ENCODE results near the gene VIL1. TPM values are rescaled to one million over a fixed set of nuclear protein-coding genes. Genes with fewer than 3 reads are reported as not detected.
A peak's percentile ranks its signal among the peaks of the same experiment; 100 is the strongest.

The VIL1 gene
- polyA plus RNA-seq, 3 donors: not detected

- Histone ChIP-seq H2AFZ (ENCODE audit: insufficient read depth, low read depth, low read length, poor library complexity, severe bottlenecking) (no peak overlapping the region), H4K20me1 (ENCODE audit: insufficient read depth, low read length) (peaks cover 51% of the 10 kb centered on the region), H3K27me3 (ENCODE audit: control insufficient read depth in 2 of 2, insufficient read depth in 2 of 2, low read length in 2 of 2) (no peaks in the 10 kb centered on the region), H3K9ac (ENCODE audit: insufficient read depth, low read length, poor library complexity, severe bottlenecking) (peak overlapping the region; percentile 33), H3K79me2 (ENCODE audit: insufficient read depth, low read length) (peaks cover 50% of the 10 kb centered on the region), H3K36me3 (replicated peaks in 1 of 2; ENCODE audit: control insufficient read depth in 1 of 2, insufficient read depth in 2 of 2, low read length in 2 of 2) (peaks cover 38 to 41% of the 10 kb centered on the region in 2 donors), H3K4me1 (ENCODE audit: control insufficient read depth in 1 of 2, insufficient read depth in 2 of 2, low read length in 2 of 2) (peaks cover 73% of the 10 kb centered on the region in 2 donors), H3K9me3 (replicated peaks in 1 of 2; ENCODE audit: control insufficient read depth in 1 of 2, insufficient read depth in 1 of 2, low read length in 2 of 2) (no peaks in the 10 kb centered on the region), H3K27ac (ENCODE audit: low read depth in 1 of 2, low read length in 2 of 2) (peak overlapping the region; percentile 72 to 76), H3K4me2 (replicated peaks; ENCODE audit: extremely low read depth, low read length, poor library complexity, severe bottlenecking) (peak overlapping the region; percentile 81), H3K4me3 (replicated peaks in 1 of 3; ENCODE audit: low read depth in 2 of 3, low read length in 3 of 3) (peak overlapping the region in 2 of 3 experiments; percentile 25 to 72)
- 0% methylated on average over 8 of the region's 15 CpGs for WGBS (ENCODE audit: insufficient coverage)
- H3K27ac Mint-ChIP-seq: peak overlapping the region; percentile 83 to 94 (median 91)
- no peak for TF ChIP-seq CTCF (IDR thresholded peaks at IDR 0.05)
- peaks cover 0 to 4% (median 0%) of the 10 kb centered on the region in 7 donors for H3K9me3 Mint-ChIP-seq
- peak overlapping the region; percentile 61 to 80 for H3K4me3 Mint-ChIP-seq
- peak in 1 of 3 donors; percentile 28 for DNase-seq
- H3K27me3 Mint-ChIP-seq (ENCODE audit: low read depth in 3 of 3): no peaks in the 10 kb centered on the region
- H3K4me1 Mint-ChIP-seq: peaks cover 69% of the 10 kb centered on the region
- H3K36me3 Mint-ChIP-seq: peaks cover 29 to 38% of the 10 kb centered on the region in 2 donors
- intact Hi-C loops (cut with micrococcal nuclease): loop anchor here (2.0 to 10.0 kb wide), 4 partner anchors 62 to 269 kb away; partner anchors contain the start of genes ARPC2 (in 1 of the 2), CNOT9 (in 1 of the 2), RNF25 (in 1 of the 2) and STK36 (in 1 of the 2)
These were observed 13.1 kb upstream of the VIL1 start for GRCh38 chr2:218405746-218406208.

- 0% methylated on average over 45 of the region's 56 CpGs for WGBS (ENCODE audit: insufficient coverage)
These were observed 12.5 kb upstream of the VIL1 start for GRCh38 chr2:218406209-218406948.

More at GRCh38 chr2:218406209-218406948, 12.5 kb upstream of the VIL1 start:
- peak; percentile 90 to 94 (median 92) for DNase-seq
- Histone ChIP-seq H3K4me3 (replicated peaks in 1 of 3; ENCODE audit: low read depth in 2 of 3, low read length in 3 of 3) (peak overlapping the region; percentile 33 to 80 (median 34)), H3K79me2 (ENCODE audit: insufficient read depth, low read length) (peaks cover 44% of the 10 kb centered on the region), H3K4me2 (replicated peaks; ENCODE audit: extremely low read depth, low read length, poor library complexity, severe bottlenecking) (peak overlapping the region; percentile 81), H3K9ac (ENCODE audit: insufficient read depth, low read length, poor library complexity, severe bottlenecking) (peak overlapping the region; percentile 70), H3K27ac (ENCODE audit: low read depth in 1 of 2, low read length in 2 of 2) (peak overlapping the region; percentile 72 to 87), H3K36me3 (replicated peaks in 1 of 2; ENCODE audit: control insufficient read depth in 1 of 2, insufficient read depth in 2 of 2, low read length in 2 of 2) (peaks cover 38 to 40% of the 10 kb centered on the region in 2 donors), H3K9me3 (replicated peaks in 1 of 2; ENCODE audit: control insufficient read depth in 1 of 2, insufficient read depth in 1 of 2, low read length in 2 of 2) (no peaks in the 10 kb centered on the region), H3K4me1 (ENCODE audit: control insufficient read depth in 1 of 2, insufficient read depth in 2 of 2, low read length in 2 of 2) (peaks cover 68% of the 10 kb centered on the region in 2 donors), H4K20me1 (ENCODE audit: insufficient read depth, low read length) (peaks cover 46% of the 10 kb centered on the region), H3K27me3 (ENCODE audit: control insufficient read depth in 2 of 2, insufficient read depth in 2 of 2, low read length in 2 of 2) (no peaks in the 10 kb centered on the region), H2AFZ (ENCODE audit: insufficient read depth, low read depth, low read length, poor library complexity, severe bottlenecking) (peak overlapping the region; percentile 48)
- TF ChIP-seq CTCF (IDR thresholded peaks at IDR 0.05): peak; percentile 75
- Mint-ChIP-seq H3K27ac (peak overlapping the region; percentile 90 to 98 (median 93)), H3K9me3 (peaks cover 0 to 4% (median 0%) of the 10 kb centered on the region in 7 donors), H3K27me3 (ENCODE audit: low read depth in 3 of 3) (no peaks in the 10 kb centered on the region), H3K36me3 (peaks cover 29 to 35% of the 10 kb centered on the region in 2 donors), H3K4me3 (peak overlapping the region; percentile 70 to 90), H3K4me1 (peaks cover 66% of the 10 kb centered on the region)
- intact Hi-C loops (cut with micrococcal nuclease): loop anchor here (2.0 to 10.0 kb wide), 4 partner anchors 61 to 268 kb away; partner anchors contain the start of genes ARPC2 (in 1 of the 2), CNOT9 (in 1 of the 2), RNF25 (in 1 of the 2) and STK36 (in 1 of the 2)
